Erythroblast (primary cell): ENCODE data around the gene HELZ.

Experiments
- GATA1 ChIP-seq: IDR thresholded peaks from 2 replicates; pipeline ENCODE4 v1.6.1; 2011; ENCODE audit warnings: low read depth, mild to moderate bottlenecking, control low read depth, low read length, moderate library complexity
- POLR2A ChIP-seq: IDR thresholded peaks from 2 replicates; pipeline ENCODE4 v1.6.1; 2011; ENCODE audit warnings: mild to moderate bottlenecking, low read length

DNA sequence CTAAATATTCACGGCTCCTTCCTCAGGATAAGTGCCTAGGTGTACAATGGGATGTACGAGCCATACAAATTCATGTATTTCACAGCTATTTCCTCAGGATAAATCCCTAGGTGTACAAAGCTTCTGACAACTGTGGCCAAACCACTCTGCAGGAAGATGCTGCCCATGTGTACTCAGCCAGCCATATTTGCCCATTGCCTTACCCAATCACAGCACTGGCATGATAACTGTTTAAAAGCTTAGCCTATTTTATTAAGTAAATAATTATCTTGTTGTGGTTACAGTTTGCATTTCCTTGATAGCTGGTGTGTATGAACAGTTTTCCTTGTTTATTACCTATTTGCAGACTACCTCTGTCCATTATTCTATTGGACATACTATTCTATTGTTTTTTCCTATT is 165.5 kb downstream of the HELZ start:
- TF ChIP-seq POLR2A, result no peak
- TF ChIP-seq GATA1, result no peak
